GM10847 (cell line): ENCODE measurements around the gene APOD.

Source experiments
- POLR2A ChIP-seq: IDR thresholded peaks from 2 replicates; pipeline ENCODE4 v1.6.1; 2011; ENCODE audit not compliant: insufficient read length; ENCODE audit errors: extremely low read depth

APOD gene

GRCh38 chr3:195542316-195542697, 41.4 kb downstream of the APOD start:
- TF ChIP-seq POLR2A: no peak

- TF ChIP-seq POLR2A: no peak
These were observed 43.2 kb downstream of the APOD start for GRCh38 chr3:195540511-195540910.

- TF ChIP-seq POLR2A: no peak
These were observed 43.7 kb downstream of the APOD start for GRCh38 chr3:195540027-195540426.

- TF ChIP-seq POLR2A: no peak
These were observed 44.3 kb downstream of the APOD start for GRCh38 chr3:195539479-195539878.

GRCh38 chr3:195537995-195538394, 45.7 kb downstream of the APOD start:
- no peak for TF ChIP-seq POLR2A

- TF ChIP-seq POLR2A: no peak
These were observed 48.4 kb downstream of the APOD start for GRCh38 chr3:195535293-195535692.

- TF ChIP-seq POLR2A: no peak
These were observed 50.9 kb downstream of the APOD start for GRCh38 chr3:195532834-195533233.

GRCh38 chr3:195532345-195532744, 51.4 kb downstream of the APOD start:
- no peak for TF ChIP-seq POLR2A

- TF ChIP-seq POLR2A: no peak
These were observed 52.1 kb downstream of the APOD start for GRCh38 chr3:195531683-195532082.

- no peak for TF ChIP-seq POLR2A
These were observed 57.2 kb downstream of the APOD start for GRCh38 chr3:195526492-195526891.

- TF ChIP-seq POLR2A: no peak
These were observed 59.4 kb downstream of the APOD start for GRCh38 chr3:195524171-195524896.

GRCh38 chr3:195522254-195523023, 61.3 kb downstream of the APOD start:
- TF ChIP-seq POLR2A: no peak
